GM19351 (cell line): ENCODE measurements around the gene MRC1.
"Not testable (repeated sequence)": the region's sequence is repeated elsewhere in the genome, so short reads cannot be mapped to it uniquely, and the experiment has no call there.

Experiments
- ATAC-seq: cut with Tn5 transposase; IDR thresholded peaks from one replicate; pipeline ENCODE4 v1.9.1; 2021; ENCODE audit warnings: mild to moderate bottlenecking, moderate library complexity; ENCODE audit not compliant: unreplicated experiment

MRC1 gene

GRCh38 chr10:17904564-17904963 is 95.4 kb downstream of the MRC1 start:
- ATAC-seq = no peak

- no peak for ATAC-seq
Measured at GRCh38 chr10:17905491-17905890, 96.3 kb downstream of the MRC1 start.

- no peak for ATAC-seq
Measured at GRCh38 chr10:17906002-17906401, 96.9 kb downstream of the MRC1 start.

GRCh38 chr10:17907641-17908040 is 98.5 kb downstream of the MRC1 start:
- no peak for ATAC-seq

- ATAC-seq = peak; percentile 80
Measured at GRCh38 chr10:17910125-17910789, 101.1 kb downstream of the MRC1 start.

- ATAC-seq = no peak
Measured at GRCh38 chr10:17912754-17913153, 103.6 kb downstream of the MRC1 start.

- no peak for ATAC-seq
Measured at GRCh38 chr10:17913604-17914003, 104.5 kb downstream of the MRC1 start.

GRCh38 chr10:17914169-17915045 is 105.3 kb downstream of the MRC1 start:
- ATAC-seq = no peak

GRCh38 chr10:17915181-17915580 is 106.0 kb downstream of the MRC1 start:
- ATAC-seq = no peak

- ATAC-seq = no peak
Measured at GRCh38 chr10:17918187-17918903, 109.2 kb downstream of the MRC1 start.

GRCh38 chr10:17921378-17921777 is 112.2 kb downstream of the MRC1 start:
- no peak for ATAC-seq

- ATAC-seq = no peak
Measured at GRCh38 chr10:17923728-17924127, 114.6 kb downstream of the MRC1 start.

- no peak for ATAC-seq
Measured at GRCh38 chr10:17943033-17943745, 134.0 kb downstream of the MRC1 start.

- ATAC-seq = not testable (repeated sequence)
Measured at GRCh38 chr10:17950269-17950668, 141.1 kb downstream of the MRC1 start.

- ATAC-seq = no peak
Measured at GRCh38 chr10:17950726-17951125, 141.6 kb downstream of the MRC1 start.

- ATAC-seq = no peak
Measured at GRCh38 chr10:17951868-17952371, 142.8 kb downstream of the MRC1 start, which contains the start of gene SLC39A12. Gene SLC39A12, plus strand, starts transcription at chr10:17951918. Its CDS starts 1,359 bp downstream, at chr10:17953277.

GRCh38 chr10:17954372-17954771 is 145.2 kb downstream of the MRC1 start:
- ATAC-seq = not testable (repeated sequence)

- ATAC-seq = no peak
Measured at GRCh38 chr10:17954861-17955260, 145.7 kb downstream of the MRC1 start.

GRCh38 chr10:17958049-17958448 is 148.9 kb downstream of the MRC1 start:
- ATAC-seq = no peak

- no peak for ATAC-seq
Measured at GRCh38 chr10:17959870-17960269, 150.7 kb downstream of the MRC1 start.
